Measurements from ENCODE around the gene HSPB7.

DNA sequence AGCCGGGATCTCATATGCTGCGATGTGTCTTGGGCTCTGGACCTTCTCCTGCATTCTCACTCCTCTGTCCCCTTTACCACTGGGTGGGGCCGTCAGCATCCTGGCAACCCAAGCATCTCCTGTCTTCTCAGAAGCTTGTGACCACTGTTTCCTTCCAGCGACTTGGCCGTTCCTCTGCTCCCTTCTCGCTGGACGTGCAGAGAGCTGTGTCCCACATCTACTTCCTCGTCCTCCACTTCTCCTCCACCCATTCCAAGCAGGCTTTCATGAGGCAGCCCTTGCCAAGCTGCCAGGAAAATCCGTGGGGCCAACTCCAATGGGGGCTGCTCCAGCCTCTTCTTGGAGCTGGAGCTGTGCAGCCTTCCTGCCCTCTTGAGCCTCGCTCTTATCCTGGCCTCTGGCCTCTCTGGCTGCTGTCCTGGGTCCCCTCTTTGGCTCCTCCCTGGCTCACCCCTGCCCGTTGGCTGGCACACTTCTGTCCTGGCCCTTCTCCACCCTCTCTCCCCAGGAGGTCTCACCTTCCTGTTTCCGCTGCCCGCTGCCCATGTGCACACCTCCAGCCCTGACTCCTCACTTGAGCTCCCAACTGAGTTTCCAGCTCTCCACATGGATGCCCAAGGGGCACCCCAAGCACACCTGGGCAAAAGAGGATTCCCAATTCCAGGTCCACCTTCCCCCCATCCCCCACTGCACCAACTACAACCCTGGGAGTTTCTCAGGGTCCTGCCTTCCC, 46.9 kb upstream of the HSPB7 start:
- TF ChIP-seq CTCF (conservative IDR thresholded peaks at IDR 0.05; ENCODE audit: low read depth in 2 of 2) (peak in 1 of 2 experiments; percentile 35; a peak in 2 of 4 replicates), REST (IDR thresholded peaks at IDR 0.05; ENCODE audit: unreplicated experiment) (no peak), POLR2AphosphoS5 (IDR thresholded peaks at IDR 0.05; ENCODE audit: low read depth) (no peak), ZNF331 (CRISPR knock-in tag; IDR thresholded peaks at IDR 0.05; ENCODE audit: low read depth) (no peak), EZH2 (IDR thresholded peaks at IDR 0.05; ENCODE audit: low read depth, unreplicated experiment) (no peak), EZH2phosphoT487 (IDR thresholded peaks at IDR 0.05; ENCODE audit: unreplicated experiment) (no peak), JUNB (IDR thresholded peaks at IDR 0.05; ENCODE audit: unreplicated experiment) (no peak), STAT1 (IDR thresholded peaks at IDR 0.05; ENCODE audit: unreplicated experiment) (no peak), NANOG (IDR thresholded peaks at IDR 0.05; ENCODE audit: borderline replicate concordance) (no peak), CREB1 (CRISPR knock-in tag; IDR thresholded peaks at IDR 0.05; ENCODE audit: low read depth) (no peak), ZNF462 (CRISPR knock-in tag; IDR thresholded peaks at IDR 0.05) (no peak)
